ENCODE data around the gene C9.
"Not testable (repeated sequence)": the region's sequence is repeated elsewhere in the genome, so short reads cannot be mapped to it uniquely, and the experiment has no call there.

C9 gene

GRCh38 chr5:39253196-39253595, 111.1 kb downstream of the C9 start:
- peaks cover 6% of the 10 kb centered on the region for H3K36me3 Mint-ChIP-seq
- H3K4me1 Mint-ChIP-seq, result no peaks in the 10 kb centered on the region
- no peak overlapping the region for H3K27ac Mint-ChIP-seq
- peaks cover 4% of the 10 kb centered on the region for H3K27me3 Mint-ChIP-seq
- no peak for DNase-seq (ENCODE audit: low spot score in 2 of 2)
- no peak for ATAC-seq (ENCODE audit: low read depth)
- no peak overlapping the region for H3K4me3 Mint-ChIP-seq
- peaks cover 7% of the 10 kb centered on the region for H3K9me3 Mint-ChIP-seq

- DNase-seq (ENCODE audit: low spot score in 2 of 2) (no peak), ATAC-seq (ENCODE audit: low read depth) (no peak)
These were observed 114.6 kb downstream of the C9 start for GRCh38 chr5:39249564-39250274.

GRCh38 chr5:39249069-39249468, 115.2 kb downstream of the C9 start:
- no peaks in the 10 kb centered on the region for H3K4me1 Mint-ChIP-seq
- H3K27ac Mint-ChIP-seq, result no peak overlapping the region
- H3K36me3 Mint-ChIP-seq, result peaks cover 8% of the 10 kb centered on the region
- peaks cover 2% of the 10 kb centered on the region for H3K27me3 Mint-ChIP-seq
- DNase-seq (ENCODE audit: low spot score in 2 of 2), result no peak
- peaks cover 7% of the 10 kb centered on the region for H3K9me3 Mint-ChIP-seq
- no peak for ATAC-seq (ENCODE audit: low read depth)
- H3K4me3 Mint-ChIP-seq, result no peak overlapping the region

More at GRCh38 chr5:39249564-39250274, 114.6 kb downstream of the C9 start:
- H3K36me3 Mint-ChIP-seq, result peaks cover 8% of the 10 kb centered on the region
- peaks cover 7% of the 10 kb centered on the region for H3K9me3 Mint-ChIP-seq
- H3K4me3 Mint-ChIP-seq, result no peak overlapping the region
- H3K27ac Mint-ChIP-seq, result no peak overlapping the region
- H3K4me1 Mint-ChIP-seq, result no peaks in the 10 kb centered on the region
- H3K27me3 Mint-ChIP-seq, result peaks cover 3% of the 10 kb centered on the region

- Mint-ChIP-seq H3K27ac (no peak overlapping the region), H3K4me3 (no peak overlapping the region), H3K27me3 (peaks cover 2% of the 10 kb centered on the region), H3K4me1 (no peaks in the 10 kb centered on the region), H3K9me3 (peaks cover 4% of the 10 kb centered on the region), H3K36me3 (peaks cover 1% of the 10 kb centered on the region)
- ATAC-seq (ENCODE audit: low read depth), result no peak
- DNase-seq (ENCODE audit: low spot score in 2 of 2), result no peak
These were observed 123.5 kb downstream of the C9 start for GRCh38 chr5:39240750-39241149.

- DNase-seq (ENCODE audit: low spot score in 2 of 2) (no peak), ATAC-seq (ENCODE audit: low read depth) (no peak)
- H3K4me1 Mint-ChIP-seq, result no peaks in the 10 kb centered on the region
- H3K4me3 Mint-ChIP-seq, result no peak overlapping the region
- peak overlapping the region; percentile 22 for H3K27ac Mint-ChIP-seq
- H3K9me3 Mint-ChIP-seq, result peaks cover 4% of the 10 kb centered on the region
- no peaks in the 10 kb centered on the region for H3K36me3 Mint-ChIP-seq
- H3K27me3 Mint-ChIP-seq, result no peaks in the 10 kb centered on the region
These were observed 125.8 kb downstream of the C9 start for GRCh38 chr5:39238366-39239105.

- no peaks in the 10 kb centered on the region for H3K36me3 Mint-ChIP-seq
- H3K9me3 Mint-ChIP-seq, result peaks cover 4% of the 10 kb centered on the region
- H3K27me3 Mint-ChIP-seq, result peaks cover 2% of the 10 kb centered on the region
- DNase-seq (ENCODE audit: low spot score in 2 of 2), result no peak
- H3K4me3 Mint-ChIP-seq, result no peak overlapping the region
- ATAC-seq (ENCODE audit: low read depth), result no peak
- H3K27ac Mint-ChIP-seq, result no peak overlapping the region
- no peaks in the 10 kb centered on the region for H3K4me1 Mint-ChIP-seq
These were observed 127.6 kb downstream of the C9 start for GRCh38 chr5:39236718-39237117.

GRCh38 chr5:39235648-39236047, 128.6 kb downstream of the C9 start:
- H3K9me3 Mint-ChIP-seq, result peaks cover under 1% of the 10 kb centered on the region

GRCh38 chr5:39234494-39234893, 129.8 kb downstream of the C9 start:
- DNase-seq (ENCODE audit: low spot score in 2 of 2); H3K27ac Mint-ChIP-seq; H3K4me3 Mint-ChIP-seq; H3K9me3 Mint-ChIP-seq; H3K36me3 Mint-ChIP-seq; H3K4me1 Mint-ChIP-seq; ATAC-seq (ENCODE audit: low read depth); H3K27me3 Mint-ChIP-seq: not testable (repeated sequence)

More at GRCh38 chr5:39235648-39236047, 128.6 kb downstream of the C9 start:
- H3K4me3 Mint-ChIP-seq, result no peak overlapping the region
- no peak overlapping the region for H3K27ac Mint-ChIP-seq
- H3K36me3 Mint-ChIP-seq, result no peaks in the 10 kb centered on the region
- H3K4me1 Mint-ChIP-seq, result no peaks in the 10 kb centered on the region
- no peak for DNase-seq (ENCODE audit: low spot score in 2 of 2)
- H3K27me3 Mint-ChIP-seq, result peaks cover 2% of the 10 kb centered on the region
- no peak for ATAC-seq (ENCODE audit: low read depth)

Data from memory B cell (primary cell).